Jurkat, Clone E6-1 (cell line): ENCODE results near the gene CFAP65.

Source experiments
- DNase-seq: peaks from one replicate; pipeline ENCODE4 v3.0.0-alpha.2; 2011; ENCODE audit warnings: low read depth, low spot score
- H3K4me3 ChIP-seq: 2 replicates; pipeline ENCODE4 v1.5.1; 2011; ENCODE audit warnings: mild to moderate bottlenecking, low read length, control low read depth, moderate library complexity

CFAP65 gene

GRCh38 chr2:219018726-219019125 is 22.6 kb downstream of the CFAP65 start:
- no peak for DNase-seq
- H3K4me3 ChIP-seq: no peak overlapping the region

GRCh38 chr2:219018286-219018685 is 23.0 kb downstream of the CFAP65 start:
- DNase-seq: no peak
- no peak overlapping the region for H3K4me3 ChIP-seq

- no peak for DNase-seq
- no peak overlapping the region for H3K4me3 ChIP-seq
Measured at GRCh38 chr2:219017201-219017931, 23.9 kb downstream of the CFAP65 start.

GRCh38 chr2:219016721-219017120 is 24.6 kb downstream of the CFAP65 start:
- H3K4me3 ChIP-seq: no peak overlapping the region
- DNase-seq: no peak

GRCh38 chr2:219010873-219011272 is 30.4 kb downstream of the CFAP65 start:
- no peak overlapping the region for H3K4me3 ChIP-seq
- no peak for DNase-seq

GRCh38 chr2:219010162-219010756 is 31.1 kb downstream of the CFAP65 start:
- H3K4me3 ChIP-seq: no peak overlapping the region
- no peak for DNase-seq

GRCh38 chr2:219009294-219009693 is 32.0 kb downstream of the CFAP65 start:
- DNase-seq: no peak
- no peak overlapping the region for H3K4me3 ChIP-seq

GRCh38 chr2:219003979-219004378 is 37.3 kb downstream of the CFAP65 start:
- no peak for DNase-seq
- H3K4me3 ChIP-seq: no peak overlapping the region

- H3K4me3 ChIP-seq: no peak overlapping the region
- DNase-seq: no peak
Measured at GRCh38 chr2:219003267-219003634, 38.1 kb downstream of the CFAP65 start.

- no peak overlapping the region for H3K4me3 ChIP-seq
- no peak for DNase-seq
Measured at GRCh38 chr2:219002395-219003266, 38.7 kb downstream of the CFAP65 start.

GRCh38 chr2:219001577-219002394 is 39.5 kb downstream of the CFAP65 start:
- DNase-seq: no peak
- no peak overlapping the region for H3K4me3 ChIP-seq

- no peak overlapping the region for H3K4me3 ChIP-seq
- no peak for DNase-seq
Measured at GRCh38 chr2:219001100-219001576, 40.2 kb downstream of the CFAP65 start.

GRCh38 chr2:219000569-219000960 is 40.8 kb downstream of the CFAP65 start:
- H3K4me3 ChIP-seq: no peak overlapping the region
- DNase-seq: no peak

GRCh38 chr2:218999881-219000568 is 41.3 kb downstream of the CFAP65 start:
- peak; percentile 30 for DNase-seq
- no peak overlapping the region for H3K4me3 ChIP-seq

GRCh38 chr2:218999021-218999880 is 42.1 kb downstream of the CFAP65 start:
- no peak overlapping the region for H3K4me3 ChIP-seq
- DNase-seq: no peak

GRCh38 chr2:218998414-218999002 is 42.8 kb downstream of the CFAP65 start:
- no peak for DNase-seq
- H3K4me3 ChIP-seq: no peak overlapping the region

- no peak for DNase-seq
- H3K4me3 ChIP-seq: no peak overlapping the region
Measured at GRCh38 chr2:218997731-218998130, 43.6 kb downstream of the CFAP65 start.
